ENCODE results near the gene OR2J1.

DNA sequence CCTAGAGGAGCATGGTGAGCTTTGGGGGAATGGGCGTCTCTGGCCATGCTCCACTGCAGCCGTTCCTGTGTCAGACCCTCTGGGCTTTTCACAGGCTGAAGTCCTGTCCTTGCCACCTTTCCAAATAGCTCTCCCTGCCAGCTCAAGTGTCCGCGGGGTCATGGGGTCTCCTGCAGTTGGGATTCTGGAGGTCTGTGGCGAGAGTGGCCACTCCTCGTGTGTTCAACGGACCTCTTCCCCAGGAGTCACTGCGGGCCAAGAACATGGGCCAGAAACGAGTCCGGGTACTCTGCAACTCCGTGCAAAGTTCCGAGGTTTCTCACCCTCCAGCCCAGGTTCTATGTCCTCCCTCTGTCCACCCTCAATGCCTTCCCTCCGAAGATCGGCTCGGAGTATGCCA, 16.8 kb upstream of the OR2J1 start:
- no peak for TF ChIP-seq POLR2A (IDR thresholded peaks at IDR 0.05)
- TF ChIP-seq CTCF (IDR thresholded peaks at IDR 0.05): no peak
